Neuronal stem cell (in vitro differentiated cells): Measurements from ENCODE around the gene PLEKHJ1.

Experiments
- DNase-seq: peaks from one replicate; pipeline ENCODE4 v3.0.0-alpha.2; 2013; ENCODE audit warnings: low spot score
- H2AFZ ChIP-seq: one replicate; pipeline ENCODE4 v1.6.1; 2013; ENCODE audit warnings: mild to moderate bottlenecking, low read length, inconsistent platforms
- H2AK5ac ChIP-seq: 2 replicates; pipeline ENCODE4 v1.6.1; 2013; ENCODE audit warnings: low read depth, mild to moderate bottlenecking, inconsistent platforms, low read length, moderate library complexity, mixed read lengths
- H2BK120ac ChIP-seq: 2 replicates; pipeline ENCODE4 v1.6.1; 2013; ENCODE audit warnings: low read depth, mild to moderate bottlenecking, inconsistent platforms, low read length, moderate library complexity, mixed read lengths
- H2BK12ac ChIP-seq: one replicate; pipeline ENCODE4 v1.6.1; 2013; ENCODE audit warnings: low read length, inconsistent platforms
- H2BK15ac ChIP-seq: 2 replicates; pipeline ENCODE4 v1.6.1; 2013; ENCODE audit warnings: mild to moderate bottlenecking, low read length, inconsistent platforms, mixed read lengths
- H2BK5ac ChIP-seq: one replicate; pipeline ENCODE4 v1.6.1; 2013; ENCODE audit warnings: inconsistent platforms, mild to moderate bottlenecking, low read length, moderate library complexity
- H3K14ac ChIP-seq: one replicate; pipeline ENCODE4 v1.6.1; 2013; ENCODE audit warnings: low read length, inconsistent platforms
- H3K18ac ChIP-seq: 2 replicates; pipeline ENCODE4 v1.6.1; 2013; ENCODE audit warnings: low read length, inconsistent platforms
- H3K23ac ChIP-seq: 2 replicates; pipeline ENCODE4 v1.6.1; 2013; ENCODE audit warnings: low read depth, mild to moderate bottlenecking, mixed read lengths, low read length, inconsistent platforms; ENCODE audit not compliant: poor library complexity
- H3K27ac ChIP-seq: replicated peaks from 3 replicates; pipeline ENCODE4 v1.5.1; 2013; ENCODE audit warnings: low read length, inconsistent platforms
- H3K27me3 ChIP-seq, 3 experiments: 2 replicates each; pipeline ENCODE4 v1.6.1; 2013; ENCODE audit warnings: low read length in 3 of 3, mild to moderate bottlenecking in 2 of 3, inconsistent platforms in 1 of 3, low read depth in 1 of 3, mixed read lengths in 1 of 3, moderate library complexity in 1 of 3; ENCODE audit not compliant: control insufficient read depth in 3 of 3, insufficient read depth in 3 of 3
- H3K36me3 ChIP-seq, 2 donors: replicated peaks in 1 of 2; 2 replicates each; pipeline ENCODE4 v1.6.1; 2013; ENCODE audit warnings: low read length in 2 of 2; ENCODE audit not compliant: control insufficient read depth in 2 of 2, insufficient read depth in 2 of 2
- H3K4ac ChIP-seq: 2 replicates; pipeline ENCODE4 v1.6.1; 2013; ENCODE audit warnings: inconsistent platforms, mild to moderate bottlenecking, low read length, moderate library complexity
- H3K4me1 ChIP-seq, 2 donors: 1 replicate in 1 of 2; 2 replicates in 1 of 2; pipeline ENCODE4 v1.6.1; 2013; ENCODE audit warnings: low read length in 2 of 2, low read depth in 1 of 2; ENCODE audit not compliant: control insufficient read depth in 2 of 2, insufficient read depth in 1 of 2
- H3K4me2 ChIP-seq: one replicate; pipeline ENCODE4 v1.6.1; 2013; ENCODE audit warnings: mild to moderate bottlenecking, low read length, inconsistent platforms; ENCODE audit not compliant: insufficient read depth, poor library complexity, severe bottlenecking
- H3K4me3 ChIP-seq, 2 donors: 2 replicates each; pipeline ENCODE4 v1.5.1; 2013; ENCODE audit warnings: low read length in 2 of 2, mild to moderate bottlenecking in 2 of 2, inconsistent platforms in 1 of 2, moderate library complexity in 1 of 2
- H3K79me1 ChIP-seq: one replicate; pipeline ENCODE4 v1.6.1; 2013; ENCODE audit warnings: low read depth, mild to moderate bottlenecking, inconsistent platforms, low read length, moderate library complexity
- H3K9ac ChIP-seq: one replicate; pipeline ENCODE4 v1.6.1; 2013; ENCODE audit warnings: mild to moderate bottlenecking, low read depth, low read length, inconsistent platforms; ENCODE audit not compliant: poor library complexity
- H3K9me3 ChIP-seq, 2 donors: replicated peaks in 1 of 2; 2 replicates each; pipeline versions ENCODE3 to v1.6.1; 2013; ENCODE audit warnings: low read length in 2 of 2, mild to moderate bottlenecking in 2 of 2, inconsistent platforms in 1 of 2, low read depth in 1 of 2, mixed read lengths in 1 of 2, moderate library complexity in 1 of 2; ENCODE audit not compliant: control insufficient read depth in 2 of 2, insufficient read depth in 1 of 2
- H4K8ac ChIP-seq: one replicate; pipeline ENCODE4 v1.6.1; 2013; ENCODE audit warnings: low read depth, mild to moderate bottlenecking, inconsistent platforms, low read length, moderate library complexity
- H4K91ac ChIP-seq: one replicate; pipeline ENCODE4 v1.6.1; 2013; ENCODE audit warnings: low read length, low read depth, mild to moderate bottlenecking, inconsistent platforms; ENCODE audit not compliant: poor library complexity
- WGBS, 2 donors: extraction: QIAGEN DNeasy Blood & Tissue Kit; methylation state at CpG; one replicate each; pipeline ENCODE4 v1.1.7; 2013; ENCODE audit warnings: missing lambda C conversion rate in 2 of 2, mixed read lengths in 1 of 2; ENCODE audit not compliant: insufficient read length in 2 of 2, insufficient replicate concordance in 1 of 2; ENCODE audit errors: extremely low coverage in 2 of 2; 5-methylcytosine and 5-hydroxymethylcytosine counted together

PLEKHJ1 gene

DNA sequence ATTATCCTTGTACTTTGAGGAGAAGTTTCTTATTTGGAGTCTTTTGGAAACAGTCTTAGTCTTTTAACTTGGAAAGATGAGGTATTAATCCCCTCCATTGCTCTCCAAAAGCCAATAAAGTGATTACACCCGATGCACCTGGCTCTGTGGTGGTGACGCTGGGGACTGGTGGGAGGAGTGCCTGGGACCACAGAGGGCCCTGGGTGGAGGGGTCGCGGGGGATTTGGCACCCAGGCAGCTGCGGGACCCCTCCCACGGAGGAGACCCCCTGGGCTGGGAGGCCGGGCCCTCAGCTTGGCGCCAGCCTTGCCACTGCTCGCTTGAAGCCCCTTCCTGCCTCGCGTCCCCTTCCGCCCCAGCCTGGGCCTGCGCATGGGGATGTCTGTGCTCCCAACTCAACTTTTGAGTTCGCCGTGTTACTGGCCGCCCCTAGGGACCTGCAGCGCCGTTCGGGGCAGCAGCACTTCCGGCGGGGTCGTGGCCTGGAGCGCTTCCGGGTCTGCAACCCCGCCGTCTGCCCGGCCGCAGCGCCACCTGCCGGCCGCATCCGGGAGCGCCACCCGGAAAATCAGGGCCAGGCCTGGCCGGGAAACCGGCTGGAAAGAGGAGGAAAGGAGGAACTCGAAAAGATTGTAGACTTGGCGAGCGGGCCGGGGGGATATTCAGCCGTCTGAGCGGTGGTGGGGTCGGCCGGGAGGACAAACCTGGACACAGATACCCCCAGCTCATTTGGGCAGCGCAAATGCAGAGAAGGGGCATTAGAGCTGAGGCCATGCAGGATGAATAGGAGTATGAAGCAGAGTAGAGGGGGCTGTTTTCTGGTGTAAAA lies 37.4 kb upstream of the PLEKHJ1 start:
- Histone ChIP-seq H3K23ac (peak overlapping the region; percentile 80), H3K18ac (peak overlapping the region; percentile 83), H3K14ac (no peak overlapping the region), H2AFZ (no peak overlapping the region), H3K9ac (peak overlapping the region; percentile 44), H3K79me1 (peaks cover 24% of the 10 kb centered on the region), H3K4me1 (peaks cover 12 to 24% of the 10 kb centered on the region in 2 donors), H2BK12ac (no peak overlapping the region), H3K27me3 (no peaks in the 10 kb centered on the region), H2BK5ac (peak overlapping the region; percentile 39), H3K4ac (no peak overlapping the region), H2BK120ac (no peak overlapping the region), H2AK5ac (no peak overlapping the region), H3K4me2 (peak overlapping the region; percentile 45), H4K8ac (no peak overlapping the region), H3K9me3 (no peaks in the 10 kb centered on the region), H3K4me3 (peak overlapping the region; percentile 11 to 65), H3K27ac (peak overlapping the region; percentile 71), H3K36me3 (peaks cover 20 to 28% of the 10 kb centered on the region in 2 donors), H4K91ac (peak overlapping the region; percentile 87), H2BK15ac (no peak overlapping the region)
- peak; percentile 80 for DNase-seq
- WGBS, 2 donors = no CpG with 5 or more reads among the region's 45 CpGs

GRCh38 chr19:2271234-2272103 lies 35.3 kb upstream of the PLEKHJ1 start:
- no peak overlapping the region for H2AK5ac ChIP-seq
- H3K79me1 ChIP-seq = peaks cover 27% of the 10 kb centered on the region
- DNase-seq = no peak
- no peak overlapping the region for H2AFZ ChIP-seq
- H3K18ac ChIP-seq = peak overlapping the region; percentile 71
- peak overlapping the region; percentile 48 for H4K8ac ChIP-seq
- no peak overlapping the region for H3K27ac ChIP-seq
- H2BK12ac ChIP-seq = no peak overlapping the region
- peak overlapping the region; percentile 95 for H3K23ac ChIP-seq
- peaks cover 20 to 28% of the 10 kb centered on the region in 2 donors for H3K36me3 ChIP-seq
- no peak overlapping the region for H3K4ac ChIP-seq
- H3K4me2 ChIP-seq = peak overlapping the region; percentile 77
- no peaks in the 10 kb centered on the region for H3K9me3 ChIP-seq
- H3K9ac ChIP-seq = peak overlapping the region; percentile 95
- peak overlapping the region; percentile 100 for H3K4me3 ChIP-seq
- H3K14ac ChIP-seq = peak overlapping the region; percentile 56
- no peaks in the 10 kb centered on the region for H3K27me3 ChIP-seq
- H2BK15ac ChIP-seq = no peak overlapping the region
- no CpG with 5 or more reads among the region's 43 CpGs for WGBS, 2 donors
- peaks cover 12 to 29% of the 10 kb centered on the region in 2 donors for H3K4me1 ChIP-seq
- H4K91ac ChIP-seq = no peak overlapping the region
- no peak overlapping the region for H2BK120ac ChIP-seq
- peak overlapping the region; percentile 87 for H2BK5ac ChIP-seq

GRCh38 chr19:2270423-2271233 lies 34.5 kb upstream of the PLEKHJ1 start:
- no peaks in the 10 kb centered on the region for H3K27me3 ChIP-seq
- no peak overlapping the region for H4K91ac ChIP-seq
- no CpG with 5 or more reads among the region's 88 CpGs for WGBS, 2 donors
- H3K27ac ChIP-seq = peak overlapping the region; percentile 43
- H2AFZ ChIP-seq = no peak overlapping the region
- H3K4me3 ChIP-seq = peak overlapping the region; percentile 100
- H3K4me1 ChIP-seq = peaks cover 12 to 30% of the 10 kb centered on the region in 2 donors
- no peaks in the 10 kb centered on the region for H3K9me3 ChIP-seq
- H3K4me2 ChIP-seq = peak overlapping the region; percentile 77
- peak overlapping the region; percentile 90 for H2AK5ac ChIP-seq
- H3K9ac ChIP-seq = peak overlapping the region; percentile 99
- no peak overlapping the region for H2BK12ac ChIP-seq
- no peak for DNase-seq
- peak overlapping the region; percentile 98 for H3K18ac ChIP-seq
- H2BK120ac ChIP-seq = no peak overlapping the region
- no peak overlapping the region for H2BK15ac ChIP-seq
- no peak overlapping the region for H4K8ac ChIP-seq
- H3K23ac ChIP-seq = peak overlapping the region; percentile 100
- peak overlapping the region; percentile 53 for H3K4ac ChIP-seq
- peak overlapping the region; percentile 87 for H2BK5ac ChIP-seq
- peaks cover 23% of the 10 kb centered on the region for H3K79me1 ChIP-seq
- peaks cover 19 to 28% of the 10 kb centered on the region in 2 donors for H3K36me3 ChIP-seq
- H3K14ac ChIP-seq = peak overlapping the region; percentile 100
